A549 treated with AZD9567 at 1 μM for 4 hours (cell line): ENCODE results near the gene LRRC36. TPM values are rescaled to one million over a fixed set of nuclear protein-coding genes. Genes with fewer than 3 reads are reported as not detected.

ENCODE experiments used
- total RNA-seq: library from RNA; stranded (reverse); fragments of 200-300 nt; extraction: Qiagen RNA extraction; gene quantifications from 5 replicates; pipeline ENCODE4 v1.2.3, GENCODE V29; 2022; ENCODE audit not compliant: insufficient read depth

LRRC36 gene
- 0.13 to 0.29 TPM (median 0.15 TPM) in 3 of 5 replicates, not detected in the others for total RNA-seq

GRCh38 chr16:67326472-67327309 is at the start of gene LRRC36, which contains the start of gene KCTD19:
LRRC36 (plus strand) TSS chr16:67326815; CDS start chr16:67326863, 48 bp downstream.
KCTD19 (minus strand) TSS chr16:67326741; CDS start chr16:67326707, 34 bp downstream.

GRCh38 chr16:67279296-67280089 is 47.1 kb upstream of the LRRC36 start, which contains the start of gene PLEKHG4:
PLEKHG4 (plus strand) TSS chr16:67279532; CDS start chr16:67280045, 513 bp downstream.

GRCh38 chr16:67393111-67393787 is 66.6 kb downstream of the LRRC36 start, which contains the start of gene TPPP3:
TPPP3 (minus strand) TSS chr16:67393498; CDS start chr16:67391111, 2,387 bp downstream.

GRCh38 chr16:67415872-67416793 is 89.5 kb downstream of the LRRC36 start, which contains the start of gene ZDHHC1:
ZDHHC1 (minus strand) TSS chr16:67416477; CDS start chr16:67407775, 8,702 bp downstream.

GRCh38 chr16:67430977-67431774 is 104.6 kb downstream of the LRRC36 start, which contains the start of gene HSD11B2:
HSD11B2 (plus strand) TSS chr16:67431121; CDS start chr16:67431249, 128 bp downstream.

Other genes with a start within 250 kb of the LRRC36 start
- 25.7 to 34.0 TPM (median 26.3 TPM) in 5 replicates for gene PHAF1, start 216.9 kb upstream of the LRRC36 start, total RNA-seq
- 7.3 to 8.6 TPM (median 8.4 TPM) in 5 replicates for gene B3GNT9, start 175.8 kb upstream of the LRRC36 start, total RNA-seq
- 12.6 to 23.6 TPM (median 22.4 TPM) in 5 replicates for gene TRADD, start 166.9 kb upstream of the LRRC36 start, total RNA-seq
- gene FBXL8, start 166.9 kb upstream of the LRRC36 start, total RNA-seq, result 4.9 to 12.1 TPM (median 8.9 TPM) in 5 replicates
- gene HSF4, start 162.1 kb upstream of the LRRC36 start, total RNA-seq, result 5.9 to 18.4 TPM (median 16.4 TPM) in 5 replicates
- 43.9 to 83.6 TPM (median 80.7 TPM) in 5 replicates for gene NOL3, start 156.3 kb upstream of the LRRC36 start, total RNA-seq
- 5.3 to 8.6 TPM (median 6.8 TPM) in 5 replicates for gene MATCAP1, start 142.9 kb upstream of the LRRC36 start, total RNA-seq
- 0.07 to 0.15 TPM (median 0.12 TPM) in 4 of 5 replicates, not detected in the other for gene EXOC3L1, start 136.7 kb upstream of the LRRC36 start, total RNA-seq
- 102 to 121 TPM (median 104 TPM) in 5 replicates for gene E2F4, start 134.7 kb upstream of the LRRC36 start, total RNA-seq
- gene ELMO3, start 127.7 kb upstream of the LRRC36 start, total RNA-seq, result 1.6 to 1.7 TPM (median 1.7 TPM) in 4 of 5 replicates, not detected in the other
- 87.8 to 101 TPM (median 94.4 TPM) in 5 replicates for gene TMEM208, start 99.7 kb upstream of the LRRC36 start, total RNA-seq
- 31.6 to 55.6 TPM (median 50.4 TPM) in 5 replicates for gene FHOD1, start 79.3 kb upstream of the LRRC36 start, total RNA-seq
- 0.41 to 2.0 TPM (median 1.5 TPM) in 5 replicates for gene SLC9A5, start 77.8 kb upstream of the LRRC36 start, total RNA-seq
- gene PLEKHG4, start 47.3 kb upstream of the LRRC36 start, total RNA-seq, result 10.3 to 13.6 TPM (median 13.0 TPM) in 5 replicates
- 0.11 to 0.85 TPM (median 0.27 TPM) in 4 of 5 replicates, not detected in the other for gene KCTD19, start 74 bp upstream of the LRRC36 start, total RNA-seq
- 2.1 to 13.9 TPM (median 13.1 TPM) in 5 replicates for gene TPPP3, start 66.7 kb downstream of the LRRC36 start, total RNA-seq
- 3.8 to 7.5 TPM (median 7.0 TPM) in 5 replicates for gene ZDHHC1, start 89.7 kb downstream of the LRRC36 start, total RNA-seq
- gene HSD11B2, start 104.3 kb downstream of the LRRC36 start, total RNA-seq, result 1.6 to 2.2 TPM (median 1.8 TPM) in 5 replicates
- 94.7 to 122 TPM (median 111 TPM) in 5 replicates for gene ATP6V0D1, start 154.3 kb downstream of the LRRC36 start, total RNA-seq
- not detected in 5 replicates for gene AGRP, start 156.7 kb downstream of the LRRC36 start, total RNA-seq
- gene RIPOR1, start 202.0 kb downstream of the LRRC36 start, total RNA-seq, result 36.7 to 43.5 TPM (median 40.1 TPM) in 5 replicates
- gene CTCF, start 235.7 kb downstream of the LRRC36 start, total RNA-seq, result 32.8 to 40.3 TPM (median 34.0 TPM) in 5 replicates